ENCODE data around the gene LHFPL6. TPM values are rescaled to one million over a fixed set of nuclear protein-coding genes. Genes with fewer than 3 reads are reported as not detected.

LHFPL6 gene
- total and polyA plus RNA-seq, 8 donors = 50.5 to 113 (median 80.2) TPM

DNA sequence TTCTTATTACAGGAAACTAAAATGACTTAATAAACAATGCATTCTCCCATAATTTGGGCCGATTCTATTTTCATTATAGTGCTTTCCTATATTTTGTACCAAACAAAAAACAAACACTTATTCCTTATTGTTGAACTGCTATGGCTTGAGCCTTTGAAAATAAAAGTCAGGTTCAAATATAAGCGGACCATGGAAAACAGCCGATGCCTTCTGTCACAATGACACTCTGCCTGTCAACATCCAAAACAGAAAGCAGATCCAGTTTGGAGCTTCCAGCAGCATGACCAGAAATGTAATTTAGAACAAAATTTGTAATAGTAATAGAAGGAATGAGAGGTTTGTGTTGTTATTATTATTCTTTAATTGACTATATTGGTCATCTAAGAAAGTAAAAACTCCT lies 194.5 kb downstream of the LHFPL6 start:
- intact Hi-C loops (cut with DNase I) = no loop called here
- ATAC-seq = no peak
- no peak for TF ChIP-seq CTCF (IDR thresholded peaks at IDR 0.05)

DNA sequence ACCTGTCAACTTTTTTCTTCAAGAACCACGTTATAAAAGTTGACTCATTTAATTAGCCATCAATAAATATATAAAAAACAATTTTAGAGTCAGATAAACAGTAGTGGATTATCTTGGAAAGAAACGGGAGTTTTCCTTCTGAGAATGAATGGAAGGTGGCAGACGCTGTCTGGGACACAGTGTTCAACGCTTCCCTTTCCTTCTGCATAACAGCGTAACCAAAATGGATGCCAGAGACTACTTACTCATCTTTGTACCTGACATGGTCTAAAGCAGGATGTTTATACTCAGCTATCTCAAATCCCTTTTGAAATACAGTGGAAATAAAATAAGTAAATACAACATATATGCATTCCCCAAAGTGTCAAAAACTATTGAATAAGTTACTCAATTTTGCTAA lies 195.2 kb downstream of the LHFPL6 start:
- H3K4me3 ChIP-seq = no peak overlapping the region
- no peak for TF ChIP-seq CTCF (IDR thresholded peaks at IDR 0.05)
- H3K27ac ChIP-seq = no peak overlapping the region
- DNase-seq (no peak), ATAC-seq (no peak)
- intact Hi-C loops (cut with DNase I) = no loop called here
- H3K4me1 ChIP-seq = peaks cover 0 to 29% of the 10 kb centered on the region in 2 donors
- H3K9me3 ChIP-seq = no peaks in the 10 kb centered on the region
- H3K27me3 ChIP-seq = no peaks in the 10 kb centered on the region
- H3K36me3 ChIP-seq = no peaks in the 10 kb centered on the region

More for the DNA sequence above, 194.5 kb downstream of the LHFPL6 start:
- Histone ChIP-seq H3K27ac (no peak overlapping the region), H3K27me3 (no peaks in the 10 kb centered on the region), H3K4me1 (peaks cover 0 to 29% of the 10 kb centered on the region in 2 donors), H3K36me3 (no peaks in the 10 kb centered on the region), H3K4me3 (no peak overlapping the region), H3K9me3 (no peaks in the 10 kb centered on the region)
- no peak for DNase-seq

GRCh38 chr13:39407138-39407537 lies 195.9 kb downstream of the LHFPL6 start:
- Histone ChIP-seq H3K27me3 (no peaks in the 10 kb centered on the region), H3K4me3 (no peak overlapping the region), H3K27ac (no peak overlapping the region), H3K4me1 (peaks cover 0 to 29% of the 10 kb centered on the region in 2 donors), H3K36me3 (no peaks in the 10 kb centered on the region), H3K9me3 (no peaks in the 10 kb centered on the region)
- no peak for DNase-seq
- intact Hi-C loops (cut with DNase I) = no loop called here
- no peak for TF ChIP-seq CTCF (IDR thresholded peaks at IDR 0.05)
- no peak for ATAC-seq

DNA sequence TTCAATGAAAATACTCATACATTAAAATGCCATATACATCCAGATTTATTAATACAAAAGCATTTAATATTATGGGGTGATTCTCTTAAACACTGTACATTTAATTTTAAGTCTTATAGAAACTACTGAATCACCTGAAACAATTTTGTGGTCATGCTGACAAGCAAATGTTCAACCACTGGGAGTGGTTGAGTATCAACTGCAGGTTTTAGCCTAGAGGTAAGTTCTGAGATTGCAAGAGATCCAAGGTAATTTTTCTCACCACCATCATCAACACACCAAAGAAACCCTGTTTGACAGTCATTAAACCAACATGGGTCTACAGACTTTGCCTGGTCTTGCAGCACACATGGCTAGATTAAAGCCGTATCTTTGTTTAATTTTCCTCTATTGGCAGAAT lies 196.3 kb downstream of the LHFPL6 start:
- no peaks in the 10 kb centered on the region for H3K36me3 ChIP-seq
- ATAC-seq (no peak), DNase-seq (no peak)
- no peak overlapping the region for H3K27ac ChIP-seq
- intact Hi-C loops (cut with DNase I) = no loop called here
- H3K4me1 ChIP-seq = peaks cover 0 to 29% of the 10 kb centered on the region in 2 donors
- no peak overlapping the region for H3K4me3 ChIP-seq
- TF ChIP-seq CTCF (IDR thresholded peaks at IDR 0.05) = no peak
- no peaks in the 10 kb centered on the region for H3K27me3 ChIP-seq
- no peaks in the 10 kb centered on the region for H3K9me3 ChIP-seq

- Histone ChIP-seq H3K27ac (no peak overlapping the region), H3K36me3 (no peaks in the 10 kb centered on the region), H3K4me3 (no peak overlapping the region), H3K9me3 (no peaks in the 10 kb centered on the region), H3K27me3 (no peaks in the 10 kb centered on the region), H3K4me1 (peaks cover 0 to 23% of the 10 kb centered on the region in 2 donors)
- DNase-seq (no peak), ATAC-seq (no peak)
- intact Hi-C loops (cut with DNase I) = no loop called here
- no peak for TF ChIP-seq CTCF (IDR thresholded peaks at IDR 0.05)
Measured at GRCh38 chr13:39405596-39406205, 197.3 kb downstream of the LHFPL6 start.
